Activated CD8-positive, alpha-beta T cell treated with anti-CD3 and anti-CD28 coated beads for 36 hours (primary cell): Measurements from ENCODE around the gene CLDN34. TPM values are rescaled to one million over a fixed set of nuclear protein-coding genes. Genes with fewer than 3 reads are reported as not detected.

Experiments
- ATAC-seq: fragments of 200-7000 bp; cut with Tn5 transposase; one replicate; pipeline ENCODE4 v1.10.0; 2021; ENCODE audit warnings: mild to moderate bottlenecking, moderate library complexity
- CTCF ChIA-PET: fragments of 350-600 bp; sonication (Branson Sonifier 250); formaldehyde crosslinking; loops from one replicate; lab custom pipeline; 2021; ENCODE audit warnings: antibody characterized with exemption; lab: Charles Lee
- POLR2A ChIA-PET: fragments of 350-600 bp; sonication (Branson Sonifier 250); formaldehyde crosslinking; loops from one replicate; lab custom pipeline; 2021; ENCODE audit warnings: antibody characterized with exemption; lab: Charles Lee
- DNase-seq: peaks from one replicate; pipeline ENCODE4 v3.0.0-alpha.2; 2020
- H3K27ac Mint-ChIP-seq: one replicate; pipeline ENCODE4 v1.8.0; 2021; ENCODE audit warnings: mild to moderate bottlenecking, mixed read lengths
- H3K27me3 Mint-ChIP-seq: one replicate; pipeline ENCODE4 v1.8.0; 2021; ENCODE audit warnings: mixed read lengths
- H3K36me3 Mint-ChIP-seq: one replicate; pipeline ENCODE4 v1.8.0; 2021; ENCODE audit warnings: low read depth, mixed read lengths
- H3K4me1 Mint-ChIP-seq: one replicate; pipeline ENCODE4 v1.8.0; 2021; ENCODE audit warnings: low read depth, mixed read lengths
- H3K4me3 Mint-ChIP-seq: one replicate; pipeline ENCODE4 v1.8.0; 2021; ENCODE audit warnings: mild to moderate bottlenecking, moderate library complexity, mixed read lengths
- H3K9me3 Mint-ChIP-seq: one replicate; pipeline ENCODE4 v1.8.0; 2021; ENCODE audit warnings: mixed read lengths
- CTCF ChIP-seq: fragments of 200-600 bp; IDR thresholded peaks from one replicate; pipeline ENCODE4 v1.8.0; 2022; ENCODE audit warnings: antibody characterized with exemption, mild to moderate bottlenecking
- intact Hi-C: fragments of 100-400 bp; cut with micrococcal nuclease; formaldehyde crosslinking; loops from one replicate; pipeline ENCODE4 v1.10.0; 2022
- total RNA-seq, 2 experiments: library from RNA; stranded (reverse); gene quantifications; one replicate each; pipeline ENCODE4 v1.2.3, GENCODE V29; 2021

CLDN34 gene
- total RNA-seq, 2 experiments from 2014 or later = not detected

DNA sequence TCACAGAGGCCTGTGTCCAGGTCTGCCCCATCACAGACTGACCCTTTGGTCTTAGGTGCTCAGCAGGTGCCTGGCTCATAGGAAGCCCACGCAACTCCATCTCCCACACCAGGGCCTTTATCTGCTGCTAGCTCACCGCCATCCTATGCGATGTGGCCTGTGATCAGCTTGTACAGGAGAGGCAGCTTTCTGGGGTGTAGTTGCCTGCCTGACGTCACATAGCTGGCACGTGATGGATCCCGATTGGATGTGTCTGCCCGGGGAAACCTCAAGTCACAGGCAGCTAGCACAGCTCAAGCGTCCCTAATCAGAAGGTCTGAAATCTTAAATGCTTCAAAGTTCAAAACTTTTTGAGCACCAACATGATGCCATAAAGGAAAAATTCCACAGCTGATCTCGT, 41.2 kb upstream of the CLDN34 start:
- Mint-ChIP-seq H3K9me3 (no peaks in the 10 kb centered on the region), H3K4me3 (no peak overlapping the region), H3K4me1 (no peaks in the 10 kb centered on the region), H3K36me3 (no peaks in the 10 kb centered on the region), H3K27me3 (no peaks in the 10 kb centered on the region), H3K27ac (no peak overlapping the region)
- no peak for TF ChIP-seq CTCF
- intact Hi-C loops = no loop called here
- POLR2A ChIA-PET = no interaction called here
- CTCF ChIA-PET = interaction anchor here (1.3 kb wide), 1 partner anchor 193 kb away, joined by 3 read pairs; no protein-coding TSS in a partner anchor
- ATAC-seq = no peak
- DNase-seq = no peak

DNA sequence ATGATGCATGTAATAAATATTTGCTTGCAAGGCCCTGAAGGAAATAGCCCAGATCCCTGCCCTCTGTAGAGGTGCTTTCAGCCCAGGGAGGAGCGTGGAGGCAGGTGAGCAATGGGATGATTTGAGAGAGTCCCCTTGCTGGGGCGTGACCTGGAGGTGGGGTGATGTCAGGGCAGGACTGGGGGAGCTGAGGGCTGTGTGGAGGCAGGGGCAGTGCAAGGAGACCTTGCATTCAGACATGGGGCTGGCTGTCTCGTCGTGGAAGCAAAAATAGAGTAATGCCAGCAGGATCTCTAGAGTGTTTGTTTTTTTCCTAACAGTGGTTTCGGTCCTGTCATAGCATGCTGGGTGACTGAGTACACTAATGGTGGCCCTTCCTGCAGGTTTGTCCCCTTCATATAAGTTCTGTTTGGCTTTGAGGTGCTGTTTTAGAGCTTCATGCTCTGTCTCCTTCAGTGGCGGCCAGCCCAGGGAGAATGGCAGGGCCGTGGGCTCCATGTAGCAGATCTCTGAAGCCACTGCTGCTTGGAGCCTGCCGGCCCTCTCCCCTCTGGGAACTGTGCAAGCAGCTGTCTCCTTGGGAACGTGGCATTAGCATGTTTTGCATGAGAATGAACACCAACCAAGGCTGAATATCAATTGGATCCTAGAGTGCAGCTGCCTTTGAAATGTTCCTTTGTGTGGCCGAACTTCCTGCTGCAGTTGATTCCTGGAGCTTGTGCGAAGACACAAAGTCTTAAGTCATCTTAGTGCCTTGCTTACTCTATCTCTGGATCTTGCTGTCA, 39.3 kb upstream of the CLDN34 start:
- ChIA-PET CTCF (no interaction called here), POLR2A (no interaction called here)
- Mint-ChIP-seq H3K36me3 (no peaks in the 10 kb centered on the region), H3K9me3 (no peaks in the 10 kb centered on the region), H3K27me3 (no peaks in the 10 kb centered on the region), H3K4me3 (no peak overlapping the region), H3K27ac (no peak overlapping the region), H3K4me1 (no peaks in the 10 kb centered on the region)
- ATAC-seq (no peak), DNase-seq (no peak)
- TF ChIP-seq CTCF = no peak
- intact Hi-C loops = no loop called here

DNA sequence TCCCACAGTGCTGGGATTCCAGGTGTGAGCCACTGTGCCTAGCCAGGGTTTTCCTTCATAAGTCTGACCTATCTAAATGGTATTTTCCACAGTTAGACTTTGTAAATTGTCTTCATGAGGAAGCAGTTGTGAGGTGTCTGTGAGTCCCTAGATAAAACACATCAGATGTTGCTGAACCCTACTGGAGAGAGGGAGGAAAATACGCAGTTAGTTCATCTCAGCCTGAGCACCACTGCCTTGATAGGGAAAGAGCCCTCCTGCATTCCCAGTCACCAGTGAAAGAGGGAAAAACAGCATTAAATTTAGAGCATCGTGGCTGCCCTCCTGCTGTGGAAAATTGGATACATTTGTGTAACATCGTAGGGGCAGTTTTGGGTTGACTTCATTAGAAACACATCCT, 31.7 kb upstream of the CLDN34 start:
- Mint-ChIP-seq H3K27ac (no peak overlapping the region), H3K9me3 (no peaks in the 10 kb centered on the region), H3K36me3 (no peaks in the 10 kb centered on the region), H3K27me3 (peaks cover 11% of the 10 kb centered on the region), H3K4me1 (no peaks in the 10 kb centered on the region), H3K4me3 (no peak overlapping the region)
- DNase-seq = no peak
- intact Hi-C loops = no loop called here
- TF ChIP-seq CTCF = no peak
- CTCF ChIA-PET = no interaction called here
- no peak for ATAC-seq
- POLR2A ChIA-PET = no interaction called here

GRCh38 chrX:9937761-9938160, 29.4 kb upstream of the CLDN34 start:
- peaks cover 2% of the 10 kb centered on the region for H3K9me3 Mint-ChIP-seq
- intact Hi-C loops = no loop called here
- POLR2A ChIA-PET = no interaction called here
- peaks cover 10% of the 10 kb centered on the region for H3K4me1 Mint-ChIP-seq
- H3K27ac Mint-ChIP-seq = no peak overlapping the region
- H3K4me3 Mint-ChIP-seq = no peak overlapping the region
- DNase-seq (no peak), ATAC-seq (no peak)
- no peak for TF ChIP-seq CTCF
- CTCF ChIA-PET = no interaction called here
- no peaks in the 10 kb centered on the region for H3K36me3 Mint-ChIP-seq
- H3K27me3 Mint-ChIP-seq = peaks cover 19% of the 10 kb centered on the region

DNA sequence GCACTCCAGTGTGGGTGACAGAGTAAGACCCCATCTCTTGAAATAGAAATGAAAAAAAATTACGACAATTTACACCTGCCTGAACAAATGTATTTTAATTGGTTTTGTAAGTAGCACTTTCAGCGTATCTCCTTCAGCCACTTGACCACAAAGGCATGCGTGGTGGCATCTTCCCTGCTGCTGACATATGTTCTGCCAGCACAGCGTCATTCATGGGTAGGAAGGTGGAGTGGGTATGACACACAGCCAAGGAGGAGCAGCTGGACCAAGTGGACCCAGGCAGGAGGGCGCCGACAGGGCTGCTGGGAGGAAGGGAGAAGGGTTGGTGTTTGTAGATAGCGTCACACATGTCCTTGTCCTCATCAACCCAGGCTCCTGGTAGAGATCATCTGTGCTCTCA, 28.6 kb upstream of the CLDN34 start:
- Mint-ChIP-seq H3K36me3 (no peaks in the 10 kb centered on the region), H3K4me1 (peaks cover 14% of the 10 kb centered on the region), H3K4me3 (no peak overlapping the region), H3K9me3 (peaks cover 2% of the 10 kb centered on the region), H3K27me3 (peaks cover 23% of the 10 kb centered on the region), H3K27ac (no peak overlapping the region)
- intact Hi-C loops = no loop called here
- no peak for ATAC-seq
- no peak for DNase-seq
- ChIA-PET POLR2A (no interaction called here), CTCF (no interaction called here)
- no peak for TF ChIP-seq CTCF
